Chondrocyte (in vitro differentiated cells): ENCODE measurements around the gene LIG4. TPM values are rescaled to one million over a fixed set of nuclear protein-coding genes. Genes with fewer than 3 reads are reported as not detected.

ENCODE experiments used
- DNase-seq: peaks from one replicate; pipeline ENCODE4 v3.0.0; 2021; ENCODE audit warnings: mixed read lengths, low spot score
- H3K27ac Mint-ChIP-seq: one replicate; pipeline ENCODE4 v1.8.0; 2021; ENCODE audit warnings: mild to moderate bottlenecking, moderate library complexity, mixed read lengths; ENCODE audit not compliant: unreplicated experiment
- H3K27me3 Mint-ChIP-seq: 2 replicates; pipeline ENCODE4 v1.8.0; 2021; ENCODE audit warnings: low read depth, mixed read lengths
- H3K36me3 Mint-ChIP-seq: 2 replicates; pipeline ENCODE4 v1.8.0; 2021; ENCODE audit warnings: low read depth, mixed read lengths
- H3K4me1 Mint-ChIP-seq: 2 replicates; pipeline ENCODE4 v1.8.0; 2021; ENCODE audit warnings: low read depth, mild to moderate bottlenecking, mixed read lengths
- H3K4me3 Mint-ChIP-seq: one replicate; pipeline ENCODE4 v1.8.0; 2021; ENCODE audit warnings: mild to moderate bottlenecking, moderate library complexity, mixed read lengths; ENCODE audit not compliant: unreplicated experiment
- H3K9me3 Mint-ChIP-seq: 2 replicates; pipeline ENCODE4 v1.8.0; 2021; ENCODE audit warnings: low read depth, mixed read lengths
- CTCF ChIP-seq: fragments of 200-600 bp; sonication (generic); IDR thresholded peaks from 2 replicates; pipeline ENCODE4 v1.5.0; 2021; ENCODE audit warnings: antibody characterized with exemption, mild to moderate bottlenecking, moderate library complexity
- total RNA-seq: library from RNA; stranded (reverse); gene quantifications from 3 replicates; pipeline ENCODE4 v1.2.1, GENCODE V29; 2021

Gene LIG4
- total RNA-seq, 1 donor from 2014 or later = 10.7 TPM

DNA sequence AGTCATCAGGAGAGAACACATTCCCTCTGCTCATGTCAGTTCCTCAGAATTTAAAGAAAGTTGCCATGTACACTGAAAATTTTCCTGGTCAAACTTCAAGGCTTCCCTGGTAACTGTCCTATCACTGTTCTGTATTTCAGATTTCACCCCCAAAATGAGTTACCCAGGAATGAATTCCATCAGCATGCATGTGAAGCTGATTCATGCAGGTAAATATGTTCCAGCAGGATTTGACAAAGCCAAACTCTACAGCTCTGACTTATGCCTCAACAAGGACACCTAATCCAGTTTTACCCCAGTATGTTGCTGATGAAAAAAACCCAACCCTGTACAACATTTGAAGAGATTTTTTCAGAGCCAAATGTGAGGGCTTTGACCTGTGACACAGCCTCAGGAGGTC is 21.5 kb downstream of the LIG4 start:
- H3K9me3 Mint-ChIP-seq = peaks cover 13% of the 10 kb centered on the region
- peaks cover 20% of the 10 kb centered on the region for H3K27me3 Mint-ChIP-seq
- no peak overlapping the region for H3K4me3 Mint-ChIP-seq
- H3K27ac Mint-ChIP-seq = no peak overlapping the region
- TF ChIP-seq CTCF = no peak
- no peak for DNase-seq
- no peaks in the 10 kb centered on the region for H3K4me1 Mint-ChIP-seq
- H3K36me3 Mint-ChIP-seq = no peaks in the 10 kb centered on the region

DNA sequence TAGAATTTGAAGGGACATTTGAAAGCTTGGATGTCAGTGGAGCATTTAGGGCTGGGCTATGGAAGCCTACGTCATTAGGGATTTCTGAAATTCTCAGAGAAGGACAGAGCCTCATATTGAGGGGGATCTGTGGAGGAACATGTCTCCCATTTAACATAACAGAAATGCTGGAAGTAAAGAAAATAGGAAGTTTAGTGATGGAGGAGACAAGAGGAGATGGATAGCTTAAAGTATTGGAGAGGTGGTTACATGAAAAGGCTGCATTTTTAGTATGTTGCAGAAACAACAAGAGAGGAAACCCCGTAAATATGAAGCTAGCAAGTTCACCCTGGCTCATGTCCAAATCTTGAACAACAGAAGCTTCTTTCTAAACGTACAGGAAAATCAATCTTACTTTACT is 24.4 kb downstream of the LIG4 start:
- Mint-ChIP-seq H3K4me1 (no peaks in the 10 kb centered on the region), H3K27ac (no peak overlapping the region), H3K36me3 (no peaks in the 10 kb centered on the region), H3K9me3 (peaks cover 13% of the 10 kb centered on the region), H3K27me3 (peaks cover 17% of the 10 kb centered on the region), H3K4me3 (no peak overlapping the region)
- TF ChIP-seq CTCF = no peak
- DNase-seq = no peak

GRCh38 chr13:108188260-108188659 is 27.1 kb downstream of the LIG4 start:
- no peaks in the 10 kb centered on the region for H3K36me3 Mint-ChIP-seq
- no peak overlapping the region for H3K4me3 Mint-ChIP-seq
- TF ChIP-seq CTCF = no peak
- DNase-seq = no peak
- no peaks in the 10 kb centered on the region for H3K4me1 Mint-ChIP-seq
- no peak overlapping the region for H3K27ac Mint-ChIP-seq
- H3K9me3 Mint-ChIP-seq = peaks cover 13% of the 10 kb centered on the region
- peaks cover 26% of the 10 kb centered on the region for H3K27me3 Mint-ChIP-seq

GRCh38 chr13:108185223-108185622 is 30.1 kb downstream of the LIG4 start:
- H3K4me1 Mint-ChIP-seq = no peaks in the 10 kb centered on the region
- no peak overlapping the region for H3K27ac Mint-ChIP-seq
- TF ChIP-seq CTCF = no peak
- peaks cover 19% of the 10 kb centered on the region for H3K27me3 Mint-ChIP-seq
- H3K9me3 Mint-ChIP-seq = no peaks in the 10 kb centered on the region
- H3K4me3 Mint-ChIP-seq = no peak overlapping the region
- H3K36me3 Mint-ChIP-seq = no peaks in the 10 kb centered on the region
- DNase-seq = no peak

DNA sequence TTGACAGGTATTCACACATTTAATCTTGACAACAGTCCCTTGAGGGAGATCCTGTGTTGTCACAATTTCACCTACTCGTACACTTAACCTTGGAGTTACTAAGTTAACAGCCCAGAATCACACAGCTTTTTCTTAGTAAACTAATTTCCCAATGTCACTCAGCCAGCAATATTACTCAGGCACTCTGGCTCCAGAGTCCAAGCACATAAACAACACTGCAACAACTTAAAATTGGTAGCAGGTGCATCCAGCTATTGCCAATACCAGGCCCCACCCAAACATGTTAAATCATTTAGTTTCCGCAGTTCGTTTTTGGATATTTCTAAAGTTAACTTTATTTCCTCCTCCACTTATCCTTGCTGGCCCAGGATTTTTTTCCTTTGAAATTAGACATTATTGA is 32.7 kb downstream of the LIG4 start:
- Mint-ChIP-seq H3K36me3 (no peaks in the 10 kb centered on the region), H3K27me3 (peaks cover 14% of the 10 kb centered on the region), H3K9me3 (no peaks in the 10 kb centered on the region), H3K4me3 (no peak overlapping the region), H3K27ac (no peak overlapping the region), H3K4me1 (no peaks in the 10 kb centered on the region)
- no peak for DNase-seq
- TF ChIP-seq CTCF = no peak
